Fibroblast of lung (primary cell): Measurements from ENCODE around the gene STX3. TPM values are rescaled to one million over a fixed set of nuclear protein-coding genes. Genes with fewer than 3 reads are reported as not detected.

Experiments used
- DNase-seq, 2 donors: peaks; one replicate each; pipeline versions ENCODE4 v3.0.0 to v3.0.0-alpha.2; 2010; ENCODE audit warnings: low read depth in 2 of 2
- H2AFZ ChIP-seq: 2 replicates; pipeline ENCODE4 v1.5.1; 2012; ENCODE audit warnings: low read length, control low read depth, inconsistent platforms
- H3K27ac ChIP-seq: 2 replicates; pipeline ENCODE4 v1.5.1; 2011; ENCODE audit warnings: low read length, control low read depth; ENCODE audit not compliant: insufficient read depth
- H3K27me3 ChIP-seq: 2 replicates; pipeline ENCODE4 v1.5.1; 2011; ENCODE audit warnings: mild to moderate bottlenecking, low read length; ENCODE audit not compliant: control insufficient read depth, insufficient read depth
- H3K36me3 ChIP-seq: 2 replicates; pipeline ENCODE4 v1.5.1; 2011; ENCODE audit warnings: low read length; ENCODE audit not compliant: control insufficient read depth, insufficient read depth
- H3K4me1 ChIP-seq: 2 replicates; pipeline ENCODE4 v1.5.1; 2011; ENCODE audit warnings: low read length; ENCODE audit not compliant: control insufficient read depth, insufficient read depth; ENCODE audit errors: extremely low read depth
- H3K4me2 ChIP-seq: 2 replicates; pipeline ENCODE4 v1.5.1; 2011; ENCODE audit warnings: low read length, control low read depth; ENCODE audit not compliant: insufficient read depth; ENCODE audit errors: extremely low read depth
- H3K4me3 ChIP-seq, 4 experiments: fragments of 200-600 bp in 1 of 4; sonication (generic) in 1 of 4; replicated peaks in 1 of 4; 2 replicates each; pipeline ENCODE4 v1.5.1; 2011 to 2016; ENCODE audit warnings: low read length in 4 of 4, low read depth in 3 of 4, mild to moderate bottlenecking in 3 of 4, control low read depth in 2 of 4, inconsistent platforms in 1 of 4, mixed read lengths in 1 of 4; ENCODE audit not compliant: insufficient read depth in 1 of 4; ENCODE audit errors: control extremely low read depth in 1 of 4
- H3K79me2 ChIP-seq: 2 replicates; pipeline ENCODE4 v1.5.1; 2012; ENCODE audit warnings: mild to moderate bottlenecking, low read length, inconsistent platforms; ENCODE audit not compliant: control insufficient read depth, insufficient read depth
- H3K9ac ChIP-seq: 2 replicates; pipeline ENCODE4 v1.5.1; 2011; ENCODE audit warnings: mild to moderate bottlenecking, low read length, control low read depth; ENCODE audit not compliant: insufficient read depth
- H3K9me3 ChIP-seq: 2 replicates; pipeline ENCODE4 v1.5.1; 2012; ENCODE audit warnings: low read depth, low read length; ENCODE audit not compliant: control insufficient read depth, insufficient read depth
- H4K20me1 ChIP-seq: 2 replicates; pipeline ENCODE4 v1.5.1; 2011; ENCODE audit warnings: low read length; ENCODE audit not compliant: control insufficient read depth, insufficient read depth; ENCODE audit errors: extremely low read depth
- CTCF ChIP-seq, 2 donors: IDR thresholded peaks in 1 of 2; conservative IDR thresholded peaks in 1 of 2; 1 replicate in 1 of 2; 2 replicates in 1 of 2; pipeline ENCODE4 v1.5.1; 2011 to 2012; ENCODE audit warnings: low read length in 2 of 2, control low read depth in 1 of 2, inconsistent platforms in 1 of 2, low read depth in 1 of 2, mild to moderate bottlenecking in 1 of 2
- EZH2 ChIP-seq: IDR thresholded peaks from 2 replicates; pipeline ENCODE4 v1.5.1; 2012; ENCODE audit warnings: low read length, control low read depth, mild to moderate bottlenecking; ENCODE audit errors: missing control alignments
- polyA plus RNA-seq, 2 donors: library from polyadenylated mRNA; depleted of rRNA in 1 of 2; stranded (reverse) in 1 of 2; unstranded in 1 of 2; fragments of >200 nt; gene quantifications; 2 replicates each; pipeline ENCODE4 v1.2.1, GENCODE V29; 2011 to 2012; ENCODE audit warnings: missing spikeins in 1 of 2
- total RNA-seq: library from RNA; depleted of rRNA; stranded (reverse); fragments of >200 nt; gene quantifications from 2 replicates; pipeline ENCODE4 v1.2.1, GENCODE V29; 2014

STX3 gene
- total and polyA plus RNA-seq, 2 donors (not counting 1 experiment from before 2014, with no cell fraction given): 19.0 to 21.9 TPM

GRCh38 chr11:59802639-59803176 is 47.5 kb downstream of the STX3 start:
- no peak overlapping the region for H3K9ac ChIP-seq
- H3K4me1 ChIP-seq: no peaks in the 10 kb centered on the region
- no peaks in the 10 kb centered on the region for H3K79me2 ChIP-seq
- H3K4me3 ChIP-seq: no peak overlapping the region
- no peak overlapping the region for H3K27ac ChIP-seq
- H3K9me3 ChIP-seq: no peaks in the 10 kb centered on the region
- TF ChIP-seq EZH2 (no peak), CTCF (conservative IDR thresholded peaks at IDR 0.05 in 1 of 2, IDR thresholded peaks at IDR 0.05 in 1 of 2; ENCODE audit: low read depth in 1 of 2, low read length in 2 of 2) (peak; percentile 54 to 61)
- no peaks in the 10 kb centered on the region for H4K20me1 ChIP-seq
- H3K4me2 ChIP-seq: no peak overlapping the region
- peaks cover 9% of the 10 kb centered on the region for H3K36me3 ChIP-seq
- peak; percentile 39 to 72 for DNase-seq
- H3K27me3 ChIP-seq: no peaks in the 10 kb centered on the region
- H2AFZ ChIP-seq: no peak overlapping the region

DNA sequence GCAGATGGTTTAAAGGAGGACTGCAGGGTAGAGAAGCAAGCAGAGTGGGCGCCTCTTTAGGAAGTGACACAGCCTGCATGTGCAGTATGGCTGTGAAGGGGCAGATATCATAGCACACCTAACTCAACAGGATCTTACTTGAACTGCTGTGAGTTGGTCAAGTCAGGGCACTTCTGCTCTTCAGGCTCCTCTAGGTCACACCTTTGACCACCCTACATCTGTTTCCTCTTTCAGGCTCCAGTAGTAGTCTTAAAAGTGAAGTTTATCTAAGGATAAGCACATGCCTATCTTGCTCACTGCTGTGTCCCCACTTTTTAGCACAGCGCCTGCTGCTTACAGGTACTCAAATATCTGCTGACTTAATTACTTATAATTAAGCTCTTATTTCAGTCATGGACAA is 48.9 kb downstream of the STX3 start:
- no peaks in the 10 kb centered on the region for H3K4me1 ChIP-seq
- H3K36me3 ChIP-seq: peaks cover 12% of the 10 kb centered on the region
- H3K27me3 ChIP-seq: no peaks in the 10 kb centered on the region
- no peak overlapping the region for H3K27ac ChIP-seq
- H3K4me3 ChIP-seq: no peak overlapping the region
- no peak overlapping the region for H2AFZ ChIP-seq
- TF ChIP-seq EZH2 (no peak), CTCF (conservative IDR thresholded peaks at IDR 0.05 in 1 of 2, IDR thresholded peaks at IDR 0.05 in 1 of 2; ENCODE audit: low read depth in 1 of 2, low read length in 2 of 2) (no peak)
- no peak overlapping the region for H3K9ac ChIP-seq
- no peak for DNase-seq
- no peaks in the 10 kb centered on the region for H4K20me1 ChIP-seq
- H3K9me3 ChIP-seq: no peaks in the 10 kb centered on the region
- H3K4me2 ChIP-seq: no peak overlapping the region
- H3K79me2 ChIP-seq: no peaks in the 10 kb centered on the region

DNA sequence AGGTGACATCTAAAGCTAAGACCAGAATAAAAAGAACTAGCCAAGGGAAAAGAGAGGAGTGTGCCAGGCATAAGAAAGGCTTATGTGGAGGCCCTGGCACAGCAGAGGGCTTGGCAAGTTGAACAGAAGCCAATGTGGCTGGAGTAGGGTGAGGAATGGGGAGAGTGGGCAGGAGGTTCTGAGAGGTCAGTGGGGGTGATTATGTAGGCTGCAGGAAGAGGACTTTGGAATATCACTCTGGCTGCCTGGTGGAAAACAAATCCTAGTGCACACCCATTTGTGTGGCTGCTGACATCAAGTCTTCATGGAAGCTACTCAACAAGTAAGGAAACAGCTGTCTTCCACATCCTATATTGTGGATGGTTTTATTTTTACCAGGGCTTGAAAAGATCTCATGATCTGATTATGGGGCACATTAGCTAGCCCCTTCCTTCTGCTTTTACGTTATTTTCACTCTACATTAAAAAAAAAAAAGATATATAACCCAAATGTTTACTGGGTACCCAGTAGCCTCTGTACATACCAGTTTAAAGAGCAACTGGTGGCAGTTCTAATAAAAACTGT is 52.0 kb downstream of the STX3 start:
- H3K4me1 ChIP-seq: peaks cover 4% of the 10 kb centered on the region

More for the DNA sequence above, 52.0 kb downstream of the STX3 start:
- Histone ChIP-seq H3K36me3 (peaks cover 12% of the 10 kb centered on the region), H4K20me1 (no peaks in the 10 kb centered on the region), H2AFZ (no peak overlapping the region), H3K27ac (no peak overlapping the region), H3K9me3 (no peaks in the 10 kb centered on the region), H3K79me2 (peaks cover 10% of the 10 kb centered on the region), H3K27me3 (no peaks in the 10 kb centered on the region), H3K4me2 (no peak overlapping the region), H3K4me3 (no peak overlapping the region), H3K9ac (no peak overlapping the region)
- DNase-seq: no peak
- TF ChIP-seq CTCF (conservative IDR thresholded peaks at IDR 0.05 in 1 of 2, IDR thresholded peaks at IDR 0.05 in 1 of 2; ENCODE audit: low read depth in 1 of 2, low read length in 2 of 2) (no peak), EZH2 (no peak)
